GM21528 (cell line): ENCODE results near the gene EVC.

Source experiments
- ATAC-seq: cut with Tn5 transposase; IDR thresholded peaks from one replicate; pipeline ENCODE4 v1.9.1; 2021; ENCODE audit warnings: mild to moderate bottlenecking, moderate library complexity; ENCODE audit not compliant: unreplicated experiment, low FRiP score

Gene EVC

GRCh38 chr4:5783486-5783885 is 72.5 kb downstream of the EVC start:
- no peak for ATAC-seq

DNA sequence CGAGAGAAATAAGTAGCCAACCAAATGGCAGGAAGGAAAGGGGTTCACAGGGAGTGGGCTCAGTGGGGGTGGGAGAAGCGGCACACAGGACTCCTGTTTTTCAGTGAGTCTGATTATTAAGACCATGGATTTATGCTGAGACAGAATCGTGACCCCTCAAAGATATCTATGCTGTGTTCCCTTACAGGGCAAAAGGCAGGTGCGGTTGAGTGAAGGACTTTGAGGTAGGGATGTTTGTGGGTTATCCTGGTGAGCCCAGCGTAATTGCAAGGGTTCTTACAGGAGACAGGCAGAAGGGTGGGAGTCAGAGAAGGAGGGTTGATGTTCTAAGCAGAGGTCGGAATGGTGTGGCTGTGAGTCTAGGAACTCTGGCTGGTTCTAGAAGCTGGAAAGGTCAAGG is 73.0 kb downstream of the EVC start:
- ATAC-seq = no peak

GRCh38 chr4:5784960-5785611 is 74.1 kb downstream of the EVC start:
- ATAC-seq = no peak

- ATAC-seq = no peak
Measured at GRCh38 chr4:5785806-5786680, 75.0 kb downstream of the EVC start.

DNA sequence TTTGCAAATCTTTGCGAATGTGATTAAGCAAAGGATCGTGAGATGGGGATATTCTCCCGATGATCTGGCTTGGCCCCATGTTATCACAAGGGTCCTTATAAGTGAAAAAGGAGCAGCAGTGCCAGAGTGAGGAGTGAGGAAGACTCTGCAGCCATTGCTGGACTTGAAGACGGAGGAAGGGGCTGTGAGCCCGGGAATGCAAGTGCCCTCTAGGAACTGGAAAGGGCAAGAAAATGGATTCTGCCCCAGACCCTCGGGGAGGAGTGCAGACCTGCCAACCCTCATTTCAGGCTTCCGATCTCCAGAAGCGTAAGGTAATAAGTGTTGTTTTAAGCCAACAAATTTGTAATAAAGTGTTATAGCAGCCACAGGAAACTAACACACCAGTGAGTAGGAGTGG is 76.3 kb downstream of the EVC start:
- ATAC-seq = no peak

GRCh38 chr4:5788144-5788543 is 77.1 kb downstream of the EVC start:
- ATAC-seq = no peak

- ATAC-seq = no peak
Measured at GRCh38 chr4:5789141-5789540, 78.1 kb downstream of the EVC start.

GRCh38 chr4:5790546-5790857 is 79.5 kb downstream of the EVC start:
- ATAC-seq = no peak

GRCh38 chr4:5791654-5792053 is 80.7 kb downstream of the EVC start:
- ATAC-seq = no peak

- no peak for ATAC-seq
Measured at GRCh38 chr4:5793514-5793913, 82.5 kb downstream of the EVC start.

GRCh38 chr4:5795580-5795979 is 84.6 kb downstream of the EVC start:
- no peak for ATAC-seq

- ATAC-seq = no peak
Measured at GRCh38 chr4:5796976-5797375, 86.0 kb downstream of the EVC start.

DNA sequence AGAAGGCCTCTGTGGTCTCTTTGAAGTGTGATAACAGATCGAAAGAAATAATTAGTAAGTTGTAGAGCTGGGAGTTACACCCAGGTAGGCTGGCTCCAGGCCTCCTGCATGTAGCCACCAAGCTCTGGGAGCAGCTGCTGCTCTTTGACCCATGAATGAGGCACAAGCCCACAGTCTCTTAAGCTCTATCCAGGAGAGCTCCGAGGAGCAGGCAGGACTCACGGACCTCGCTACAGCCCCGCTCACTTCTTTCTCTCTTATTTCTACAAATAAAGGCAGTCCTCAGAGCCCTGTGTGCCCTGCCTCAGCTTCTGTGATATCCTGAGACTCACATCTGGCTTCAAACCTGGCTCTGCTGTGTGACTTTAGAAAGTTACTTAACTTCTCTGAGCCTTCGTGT is 86.9 kb downstream of the EVC start:
- ATAC-seq = no peak

GRCh38 chr4:5798462-5798861 is 87.5 kb downstream of the EVC start:
- no peak for ATAC-seq

DNA sequence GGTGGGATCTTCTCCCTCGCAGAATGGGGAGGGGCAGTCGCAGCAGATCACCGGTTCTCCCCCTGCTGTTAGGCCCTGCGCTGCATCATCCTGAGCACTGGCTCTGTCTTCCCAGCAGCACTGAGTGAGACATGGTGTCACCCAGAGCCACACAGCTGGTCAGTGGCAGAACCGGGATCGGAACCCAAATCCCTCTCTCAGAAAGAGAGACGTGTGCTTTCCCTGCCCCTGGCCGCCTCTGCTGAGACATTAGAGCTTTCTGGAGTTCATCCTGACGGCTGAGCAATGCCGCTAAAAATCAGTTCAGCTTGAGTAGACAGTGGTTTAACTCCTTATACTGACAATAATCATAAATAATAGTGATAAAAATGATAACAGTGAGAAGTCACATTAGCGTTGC is 87.9 kb downstream of the EVC start:
- ATAC-seq = no peak

GRCh38 chr4:5799406-5799805 is 88.4 kb downstream of the EVC start:
- ATAC-seq = no peak

DNA sequence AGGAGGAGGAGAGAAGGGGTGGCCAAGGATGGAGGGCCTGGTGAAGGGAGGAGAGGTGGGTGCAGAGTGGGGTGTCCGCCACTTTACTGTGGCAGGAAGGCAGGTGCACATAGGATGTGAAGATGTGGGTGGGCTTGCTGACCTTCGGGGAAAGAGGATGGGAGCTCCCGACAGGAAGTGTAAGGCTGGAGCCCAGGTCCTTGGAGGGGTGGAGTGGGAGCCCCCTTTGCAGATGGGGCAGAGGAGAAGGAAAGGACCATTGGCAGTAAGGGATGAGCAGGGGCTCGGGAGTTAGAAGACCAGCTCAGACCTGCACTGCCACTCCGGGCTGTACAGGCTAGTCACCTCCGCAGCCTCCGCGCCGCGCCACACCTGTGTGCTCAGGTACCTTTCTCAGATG is 89.5 kb downstream of the EVC start:
- no peak for ATAC-seq

GRCh38 chr4:5801696-5802095 is 90.7 kb downstream of the EVC start:
- no peak for ATAC-seq

DNA sequence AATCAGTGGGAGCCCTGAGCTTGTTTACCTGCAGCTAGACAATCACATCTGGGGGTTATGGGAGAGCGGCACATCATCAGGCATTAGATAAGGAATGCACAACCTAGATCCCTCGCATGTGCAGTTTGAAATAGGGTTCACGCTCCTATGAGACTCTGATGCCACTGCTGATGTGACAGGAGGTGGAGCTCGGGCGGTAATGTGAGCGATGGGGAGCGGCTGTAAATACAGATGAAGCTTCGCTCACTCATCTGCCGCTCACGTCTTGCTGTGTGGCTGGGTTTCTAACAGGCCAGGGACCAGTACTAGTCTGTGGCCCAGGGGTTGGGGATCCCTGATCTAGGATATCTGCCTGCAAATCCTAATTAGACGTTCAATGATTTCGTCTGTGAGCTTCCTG is 91.6 kb downstream of the EVC start:
- ATAC-seq = no peak

DNA sequence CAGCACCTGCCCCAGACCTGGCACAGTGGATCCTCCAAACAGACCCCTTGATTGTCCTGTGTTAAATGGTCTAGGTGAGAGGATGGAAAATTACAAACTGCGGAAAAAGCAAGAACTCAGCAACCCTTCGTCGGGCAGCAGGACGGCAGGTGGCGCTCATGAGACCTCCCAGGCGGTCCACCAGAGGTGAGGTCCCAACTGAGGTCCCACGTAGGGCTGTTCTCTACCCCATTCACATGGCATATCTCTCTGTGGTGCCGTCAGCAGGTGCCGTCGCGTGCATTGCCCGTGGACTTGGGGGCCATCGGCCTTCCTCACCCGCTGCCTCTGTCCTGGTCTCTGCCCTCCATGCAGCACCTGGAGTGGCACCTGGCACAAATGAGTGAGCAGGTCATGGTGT is 93.7 kb downstream of the EVC start:
- no peak for ATAC-seq

DNA sequence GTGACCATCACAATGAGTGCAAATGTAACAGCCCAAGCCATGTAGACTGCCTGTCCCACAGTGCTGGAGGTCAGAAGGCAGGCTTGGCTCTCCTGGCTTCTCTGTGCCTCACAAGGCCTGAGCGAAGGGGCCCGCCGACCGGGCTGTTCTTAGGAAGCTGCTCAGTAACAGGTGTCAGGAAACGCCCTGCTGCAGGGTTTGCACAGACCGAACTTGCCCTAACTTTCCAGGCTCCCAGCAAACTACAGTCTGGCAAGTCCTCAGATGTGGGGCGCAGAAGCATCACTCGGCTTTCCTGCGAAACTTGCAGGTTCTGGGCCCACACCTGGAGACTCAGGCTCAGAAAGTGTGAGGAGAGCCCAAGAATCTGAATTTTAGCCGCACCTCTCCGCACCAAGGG is 94.3 kb downstream of the EVC start:
- no peak for ATAC-seq

DNA sequence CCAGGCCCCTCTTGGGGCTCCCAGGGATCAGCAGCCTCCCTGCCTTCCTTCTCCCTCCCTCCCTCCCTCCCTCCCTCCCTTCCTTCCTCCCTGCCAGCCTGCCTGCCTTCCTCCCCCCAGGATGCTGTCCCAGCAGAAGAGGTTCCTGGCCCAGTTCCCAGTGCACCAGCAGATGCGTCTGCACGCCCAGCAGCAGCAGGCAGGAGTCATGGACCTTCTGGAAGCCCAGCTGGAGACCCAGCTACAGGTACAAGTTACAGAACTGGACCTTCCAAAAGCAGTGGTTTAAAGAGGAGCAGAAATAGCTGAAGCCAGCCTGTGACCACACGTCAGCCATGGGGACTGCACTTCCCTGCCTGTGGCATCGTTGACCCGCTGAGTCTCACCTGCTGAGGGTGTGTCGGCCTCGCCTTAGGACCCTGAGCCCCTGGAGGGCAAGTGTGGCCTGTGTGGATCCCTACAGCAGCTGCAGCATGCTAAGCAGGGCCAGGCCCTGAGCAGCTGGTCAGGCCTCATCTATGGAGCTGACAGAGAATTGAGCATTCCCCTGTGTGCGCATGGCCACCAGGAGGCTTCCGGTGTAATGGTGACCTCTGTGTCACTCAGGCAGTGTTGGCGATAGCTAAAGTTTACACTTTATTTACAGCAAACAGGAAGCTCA is 97.2 kb downstream of the EVC start:
- no peak for ATAC-seq
